ENCODE measurements around the gene MORN1. TPM values are rescaled to one million over a fixed set of nuclear protein-coding genes. Genes with fewer than 3 reads are reported as not detected.

The MORN1 gene
- total and polyA plus RNA-seq, 11 donors, result 2.2 to 8.2 (median 3.8) TPM

- DNase-seq (peak in 3 of 5 donors; percentile 12 to 47 (median 21)), ATAC-seq (no peak)
- no peak overlapping the region for H3K27ac ChIP-seq
- H3K4me1 ChIP-seq, result peaks cover 0 to 12% (median 6%) of the 10 kb centered on the region in 12 donors
- intact Hi-C loops (cut with DNase I), result no loop called here
- no peaks in the 10 kb centered on the region for H3K9me3 ChIP-seq
- no peak for TF ChIP-seq POLR2A (IDR thresholded peaks at IDR 0.05)
- no peak for TF ChIP-seq CTCF (IDR thresholded peaks at IDR 0.05)
- WGBS, 4 donors, result 87 to 94% (median 90%) methylated on average over 52 to 59 of the region's 59 CpGs
- no peaks in the 10 kb centered on the region for H3K27me3 ChIP-seq
- H3K36me3 ChIP-seq, result no peaks in the 10 kb centered on the region
- no peak overlapping the region for H3K4me3 ChIP-seq
Observed at GRCh38 chr1:2348346-2349325, 42.7 kb downstream of the MORN1 start.

- Histone ChIP-seq H3K36me3 (no peaks in the 10 kb centered on the region), H3K4me1 (peaks cover 0 to 5% (median 1%) of the 10 kb centered on the region in 12 donors), H3K27ac (no peak overlapping the region), H3K27me3 (no peaks in the 10 kb centered on the region), H3K4me3 (no peak overlapping the region), H3K9me3 (no peaks in the 10 kb centered on the region)
- ATAC-seq (no peak), DNase-seq (no peak)
- no peak for TF ChIP-seq POLR2A (IDR thresholded peaks at IDR 0.05)
- TF ChIP-seq CTCF (IDR thresholded peaks at IDR 0.05), result no peak
- intact Hi-C loops (cut with DNase I), result no loop called here
- 87 to 91% (median 88%) methylated on average over 22 to 23 of the region's 23 CpGs for WGBS, 4 donors
Observed at GRCh38 chr1:2347896-2348295, 43.5 kb downstream of the MORN1 start.

GRCh38 chr1:2347409-2347785 is 44.0 kb downstream of the MORN1 start:
- DNase-seq (peak in 2 of 5 donors; percentile 21 to 44), ATAC-seq (no peak)
- Histone ChIP-seq H3K9me3 (no peaks in the 10 kb centered on the region), H3K4me3 (no peak overlapping the region), H3K27ac (no peak overlapping the region), H3K36me3 (no peaks in the 10 kb centered on the region), H3K4me1 (no peaks in the 10 kb centered on the region), H3K27me3 (no peaks in the 10 kb centered on the region)
- WGBS, 4 donors, result 92 to 94% (median 92%) methylated on average over 7 to 13 of the region's 13 CpGs
- intact Hi-C loops (cut with DNase I), result no loop called here
- TF ChIP-seq CTCF (IDR thresholded peaks at IDR 0.05) (no peak), POLR2A (IDR thresholded peaks at IDR 0.05) (no peak)

- Histone ChIP-seq H3K27me3 (no peaks in the 10 kb centered on the region), H3K4me3 (no peak overlapping the region), H3K27ac (no peak overlapping the region), H3K9me3 (no peaks in the 10 kb centered on the region), H3K4me1 (no peaks in the 10 kb centered on the region), H3K36me3 (no peaks in the 10 kb centered on the region)
- ATAC-seq, result no peak
- 81 to 94% (median 89%) methylated on average over 7 to 17 of the region's 17 CpGs for WGBS, 4 donors
- DNase-seq, result peak in 3 of 5 donors; percentile 11 to 44 (median 16)
- intact Hi-C loops (cut with DNase I), result no loop called here
- TF ChIP-seq POLR2A (IDR thresholded peaks at IDR 0.05) (no peak), CTCF (IDR thresholded peaks at IDR 0.05) (no peak)
Observed at GRCh38 chr1:2346691-2347408, 44.5 kb downstream of the MORN1 start.
